ENCODE data around the gene LRRTM3. TPM values are rescaled to one million over a fixed set of nuclear protein-coding genes. Genes with fewer than 3 reads are reported as not detected.

Gene LRRTM3
- total RNA-seq, 1 donor: not detected

- DNase-seq (ENCODE audit: insufficient read length, low spot score, missing footprints): no peak
Observed at GRCh38 chr10:66881814-66882213, 44.0 kb upstream of the LRRTM3 start.

GRCh38 chr10:66882271-66882670, 43.6 kb upstream of the LRRTM3 start:
- Histone ChIP-seq H3K4me2 (ENCODE audit: insufficient read depth, low read length) (no peak overlapping the region), H3K27me3 (ENCODE audit: insufficient read depth, low read length) (no peaks in the 10 kb centered on the region), H3K79me2 (ENCODE audit: insufficient read depth, low read length) (no peaks in the 10 kb centered on the region), H2AFZ (ENCODE audit: low read length) (no peak overlapping the region), H4K20me1 (ENCODE audit: insufficient read depth, low read length) (no peaks in the 10 kb centered on the region), H3K4me1 (ENCODE audit: insufficient read depth, low read length) (no peaks in the 10 kb centered on the region), H3K27ac (ENCODE audit: low read depth, low read length) (no peak overlapping the region), H3K9me3 (ENCODE audit: low read depth, low read length) (no peaks in the 10 kb centered on the region), H3K4me3 (ENCODE audit: insufficient read depth, low read length) (no peak overlapping the region), H3K36me3 (ENCODE audit: insufficient read depth, low read length) (no peaks in the 10 kb centered on the region)
- TF ChIP-seq CTCF (IDR thresholded peaks at IDR 0.05; ENCODE audit: extremely low read depth, low read depth, low read length): no peak
- DNase-seq (ENCODE audit: insufficient read length, low spot score, missing footprints): no peak

More at GRCh38 chr10:66881814-66882213, 44.0 kb upstream of the LRRTM3 start:
- Histone ChIP-seq H3K27ac (ENCODE audit: low read depth, low read length) (no peak overlapping the region), H3K9me3 (ENCODE audit: low read depth, low read length) (no peaks in the 10 kb centered on the region), H3K36me3 (ENCODE audit: insufficient read depth, low read length) (no peaks in the 10 kb centered on the region), H4K20me1 (ENCODE audit: insufficient read depth, low read length) (no peaks in the 10 kb centered on the region), H3K79me2 (ENCODE audit: insufficient read depth, low read length) (no peaks in the 10 kb centered on the region), H3K27me3 (ENCODE audit: insufficient read depth, low read length) (no peaks in the 10 kb centered on the region), H2AFZ (ENCODE audit: low read length) (no peak overlapping the region), H3K4me1 (ENCODE audit: insufficient read depth, low read length) (no peaks in the 10 kb centered on the region), H3K4me2 (ENCODE audit: insufficient read depth, low read length) (no peak overlapping the region), H3K4me3 (ENCODE audit: insufficient read depth, low read length) (no peak overlapping the region)
- no peak for TF ChIP-seq CTCF (IDR thresholded peaks at IDR 0.05; ENCODE audit: extremely low read depth, low read depth, low read length)

DNA sequence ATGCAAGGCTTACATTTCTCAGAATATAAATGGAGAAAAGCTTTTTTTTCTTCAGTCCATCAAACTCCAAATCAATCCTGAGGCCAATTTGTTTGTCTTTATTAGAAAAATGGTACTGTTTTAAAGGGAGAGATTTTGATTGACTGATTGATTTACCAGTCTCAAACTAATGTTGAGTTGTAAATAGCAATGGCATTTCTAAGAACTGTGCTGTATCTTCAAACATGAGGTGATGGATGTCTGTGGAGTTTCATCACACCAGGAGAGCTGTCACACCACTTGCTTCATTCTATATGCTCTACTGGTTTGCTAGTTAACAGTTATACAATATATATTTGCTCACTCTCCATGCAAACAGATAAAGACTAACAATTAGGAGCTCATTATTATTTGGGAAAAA, 39.0 kb upstream of the LRRTM3 start:
- no peak overlapping the region for H3K4me2 ChIP-seq (ENCODE audit: insufficient read depth, low read length)
- no peak overlapping the region for H3K4me3 ChIP-seq (ENCODE audit: insufficient read depth, low read length)
- no peak for DNase-seq (ENCODE audit: insufficient read length, low spot score, missing footprints)
- H2AFZ ChIP-seq (ENCODE audit: low read length): no peak overlapping the region
- no peaks in the 10 kb centered on the region for H3K36me3 ChIP-seq (ENCODE audit: insufficient read depth, low read length)
- H3K9me3 ChIP-seq (ENCODE audit: low read depth, low read length): no peaks in the 10 kb centered on the region
- no peak overlapping the region for H3K27ac ChIP-seq (ENCODE audit: low read depth, low read length)
- H4K20me1 ChIP-seq (ENCODE audit: insufficient read depth, low read length): no peaks in the 10 kb centered on the region
- no peaks in the 10 kb centered on the region for H3K79me2 ChIP-seq (ENCODE audit: insufficient read depth, low read length)
- no peak for TF ChIP-seq CTCF (IDR thresholded peaks at IDR 0.05; ENCODE audit: extremely low read depth, low read depth, low read length)
- no peaks in the 10 kb centered on the region for H3K27me3 ChIP-seq (ENCODE audit: insufficient read depth, low read length)
- no peaks in the 10 kb centered on the region for H3K4me1 ChIP-seq (ENCODE audit: insufficient read depth, low read length)

GRCh38 chr10:66888237-66888636, 37.6 kb upstream of the LRRTM3 start:
- Histone ChIP-seq H3K27me3 (ENCODE audit: insufficient read depth, low read length) (no peaks in the 10 kb centered on the region), H3K9me3 (ENCODE audit: low read depth, low read length) (no peaks in the 10 kb centered on the region), H3K4me2 (ENCODE audit: insufficient read depth, low read length) (no peak overlapping the region), H3K4me3 (ENCODE audit: insufficient read depth, low read length) (no peak overlapping the region), H2AFZ (ENCODE audit: low read length) (no peak overlapping the region), H3K79me2 (ENCODE audit: insufficient read depth, low read length) (no peaks in the 10 kb centered on the region), H3K36me3 (ENCODE audit: insufficient read depth, low read length) (no peaks in the 10 kb centered on the region), H4K20me1 (ENCODE audit: insufficient read depth, low read length) (no peaks in the 10 kb centered on the region), H3K4me1 (ENCODE audit: insufficient read depth, low read length) (no peaks in the 10 kb centered on the region), H3K27ac (ENCODE audit: low read depth, low read length) (no peak overlapping the region)
- DNase-seq (ENCODE audit: insufficient read length, low spot score, missing footprints): no peak
- no peak for TF ChIP-seq CTCF (IDR thresholded peaks at IDR 0.05; ENCODE audit: extremely low read depth, low read depth, low read length)
